Fibroblast of pulmonary artery (primary cell): Measurements from ENCODE around the gene ZNF558.

Experiments
- DNase-seq: peaks from one replicate; pipeline ENCODE4 v3.0.0-alpha.2; 2010; ENCODE audit warnings: low read depth
- H3K4me3 ChIP-seq: replicated peaks from 2 replicates; pipeline ENCODE4 v1.5.1; 2011; ENCODE audit warnings: low read depth, mild to moderate bottlenecking, control low read depth, low read length, moderate library complexity
- CTCF ChIP-seq: IDR thresholded peaks from 2 replicates; pipeline ENCODE4 v1.5.1; 2011; ENCODE audit warnings: mild to moderate bottlenecking, control low read depth, low read length, inconsistent platforms; ENCODE audit errors: missing control alignments

Gene ZNF558

GRCh38 chr19:8831373-8831772 lies 731 bp downstream of the ZNF558 start:
- peak overlapping the region; percentile 81 for H3K4me3 ChIP-seq
- DNase-seq: no peak
- TF ChIP-seq CTCF: no peak

DNA sequence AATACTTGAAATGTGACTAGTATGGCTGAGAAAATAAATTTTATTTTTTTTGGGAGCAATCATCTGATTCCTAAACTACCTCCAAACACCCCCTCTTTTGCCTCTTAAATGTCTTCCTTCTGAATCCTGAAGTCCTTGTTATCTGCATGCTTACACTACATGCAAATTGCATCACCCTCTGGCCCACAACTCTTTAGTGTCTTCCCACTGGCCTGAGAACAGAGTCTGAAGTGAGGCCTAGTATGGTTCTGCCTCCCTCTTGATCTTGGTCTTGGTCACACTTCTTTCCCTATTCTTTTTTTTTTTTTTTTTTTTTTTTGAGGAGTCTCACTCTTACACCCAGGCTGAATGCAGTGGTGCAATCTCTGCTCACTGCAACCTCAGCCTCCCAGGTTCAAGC lies 4.8 kb downstream of the ZNF558 start:
- no peak for TF ChIP-seq CTCF
- DNase-seq: no peak
- no peak overlapping the region for H3K4me3 ChIP-seq

DNA sequence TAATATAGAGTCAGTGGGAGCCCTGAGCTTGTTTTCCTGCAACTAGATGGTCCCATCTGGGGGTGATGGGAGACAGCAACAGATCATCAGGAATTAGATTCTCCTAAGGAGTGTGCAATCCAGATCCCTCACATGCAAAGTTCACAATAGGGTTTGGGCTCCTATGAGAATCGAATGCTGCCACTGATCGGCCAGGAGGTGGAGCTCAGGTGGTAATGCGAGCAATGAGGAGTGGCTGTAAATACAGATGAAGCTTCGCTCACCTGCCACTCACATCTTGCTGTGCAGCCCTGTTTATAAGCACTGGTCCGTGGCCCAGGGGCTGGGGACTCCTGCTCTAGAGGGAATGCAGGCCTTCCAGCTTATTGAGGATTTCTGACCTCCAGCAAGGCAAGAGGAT lies 5.7 kb downstream of the ZNF558 start:
- H3K4me3 ChIP-seq: no peak overlapping the region
- no peak for TF ChIP-seq CTCF
- no peak for DNase-seq

DNA sequence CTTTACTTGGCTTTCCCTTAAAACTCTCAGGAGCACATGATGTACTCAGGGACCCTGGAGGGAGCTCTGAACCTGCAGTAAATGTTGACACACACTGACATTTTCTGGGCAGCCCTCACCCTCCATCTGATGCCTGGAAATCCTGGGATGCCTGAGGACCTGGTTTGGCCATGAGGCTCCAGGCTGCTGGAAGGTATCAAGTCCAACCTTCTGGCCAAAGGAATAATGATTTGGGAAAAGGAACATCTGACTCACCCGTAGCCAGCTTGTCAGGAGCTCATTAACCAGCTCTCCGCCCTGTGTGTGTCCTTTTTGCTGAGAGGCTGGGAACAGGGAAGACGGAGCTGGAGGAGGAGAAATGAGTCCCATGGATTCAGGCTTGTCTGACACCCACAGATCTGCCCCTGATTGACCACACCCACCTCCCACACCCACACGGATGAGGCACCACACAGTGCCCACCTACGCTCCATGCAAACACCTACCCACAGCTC lies 10.3 kb downstream of the ZNF558 start:
- DNase-seq: no peak
- TF ChIP-seq CTCF: no peak
- H3K4me3 ChIP-seq: no peak overlapping the region

DNA sequence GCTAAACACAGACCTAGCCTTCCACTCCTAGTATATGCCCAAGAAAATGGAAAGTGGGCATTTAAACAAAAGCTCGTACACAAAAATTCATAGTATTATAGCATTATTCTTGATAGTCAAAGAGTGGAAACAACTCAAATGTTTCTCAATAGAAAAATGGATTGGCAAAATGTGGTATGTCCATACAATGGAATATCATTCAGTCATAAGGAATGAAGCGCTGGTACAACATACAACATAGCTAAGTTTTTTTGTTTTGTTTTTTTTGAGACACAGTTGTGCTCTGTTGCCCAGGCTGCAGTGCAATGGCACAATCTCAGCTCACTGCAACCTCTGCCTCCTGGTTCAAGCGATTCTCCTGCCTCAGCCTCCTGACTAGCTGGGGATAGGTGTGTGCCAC lies 11.9 kb downstream of the ZNF558 start:
- DNase-seq: no peak
- H3K4me3 ChIP-seq: no peak overlapping the region
- no peak for TF ChIP-seq CTCF

- no peak for DNase-seq
- TF ChIP-seq CTCF: no peak
- H3K4me3 ChIP-seq: no peak overlapping the region
Observed at GRCh38 chr19:8815780-8816179, 16.3 kb downstream of the ZNF558 start.

DNA sequence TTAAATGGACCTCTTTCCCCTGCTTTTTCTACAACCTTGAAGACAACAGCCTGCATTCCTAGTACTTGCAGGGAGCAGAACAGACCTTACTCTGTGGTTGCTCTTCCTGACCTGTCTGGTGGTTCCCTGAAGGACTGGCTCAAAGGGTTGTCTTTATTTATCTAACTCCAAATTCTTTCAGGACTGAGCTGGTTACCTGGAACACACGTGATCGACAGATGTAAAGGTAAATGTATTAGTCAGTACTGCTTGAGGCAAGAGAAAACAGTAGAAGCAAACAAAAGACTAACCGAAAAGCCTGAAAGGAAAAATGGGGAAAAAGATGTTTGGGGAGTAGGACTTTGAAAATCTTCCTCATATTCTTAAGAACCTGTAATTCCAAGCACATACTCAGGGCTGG lies 17.9 kb downstream of the ZNF558 start:
- TF ChIP-seq CTCF: no peak
- DNase-seq: no peak
- H3K4me3 ChIP-seq: no peak overlapping the region
